Cardiac septum (tissue), 1 donor: ENCODE data around the gene MEIS1. TPM values are rescaled to one million over a fixed set of nuclear protein-coding genes. Genes with fewer than 3 reads are reported as not detected.

ENCODE experiments used
- DNase-seq: peaks from one replicate; pipeline ENCODE4 v3.0.0-alpha.2; 2020; ENCODE audit warnings: low spot score
- intact Hi-C: fragments of 100-400 bp; cut with DNase I; formaldehyde crosslinking; loops from one replicate; pipeline ENCODE4 v1.14.0; 2022
- total RNA-seq: library from RNA; stranded (reverse); fragmentation: NEBNext Ultra II Directional; extraction: Animal tissue kit (Norgen Biotek cat#: 25700); gene quantifications from one replicate; pipeline ENCODE4 v1.2.1, GENCODE V29; 2021
- donor health status: DM: no; HTN: no; CAD: no.

Gene MEIS1
- total RNA-seq, 1 donor from 2014 or later: 24.7 TPM

DNA sequence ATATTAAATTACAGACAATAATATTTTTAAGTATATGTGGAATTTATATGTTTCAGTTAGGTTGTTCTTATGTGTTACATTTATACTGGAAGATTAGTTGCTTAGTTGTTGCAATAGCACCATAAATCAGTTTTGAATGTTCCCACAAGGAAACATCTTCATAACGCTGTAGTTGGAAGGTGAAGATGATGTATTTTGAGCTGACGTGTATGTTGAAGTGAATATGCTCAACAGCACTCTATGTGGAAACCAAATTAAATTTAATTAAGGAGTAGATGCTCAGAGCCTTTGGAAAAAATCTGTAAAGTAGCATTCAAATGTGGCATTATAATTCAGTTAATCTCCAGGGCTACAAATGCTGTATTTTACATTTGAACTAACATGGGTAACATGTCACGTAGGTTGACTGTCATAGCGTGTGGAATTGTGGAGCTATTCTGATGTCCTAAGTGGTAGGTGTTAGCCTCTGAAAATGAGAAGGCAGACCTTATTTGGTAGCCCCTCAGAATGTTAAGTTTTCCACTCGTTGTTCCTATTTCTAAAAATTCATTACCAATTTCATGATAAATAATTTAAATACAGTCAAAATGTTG lies 88.5 kb downstream of the MEIS1 start:
- intact Hi-C loops: no loop called here
- no peak for DNase-seq

DNA sequence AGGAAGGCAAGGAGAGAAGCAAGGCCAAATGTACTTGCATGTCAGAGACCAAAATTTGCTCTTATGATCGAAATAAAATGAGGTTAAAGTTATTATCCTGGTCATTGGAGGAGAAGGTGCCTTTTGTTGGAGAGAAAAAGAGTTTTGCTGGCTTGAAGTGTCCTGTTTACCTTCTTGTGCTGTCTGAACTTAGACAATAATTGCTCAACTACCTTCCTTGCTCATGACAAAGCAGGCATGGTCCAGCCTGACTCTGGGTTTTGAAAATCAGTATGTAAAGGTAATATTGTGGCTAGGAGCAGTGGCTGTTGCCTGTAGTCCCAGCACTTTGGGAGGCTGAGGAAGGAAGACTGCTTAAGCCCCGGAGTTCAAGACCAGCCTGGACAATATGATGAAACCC lies 89.1 kb downstream of the MEIS1 start:
- intact Hi-C loops: no loop called here
- no peak for DNase-seq

DNA sequence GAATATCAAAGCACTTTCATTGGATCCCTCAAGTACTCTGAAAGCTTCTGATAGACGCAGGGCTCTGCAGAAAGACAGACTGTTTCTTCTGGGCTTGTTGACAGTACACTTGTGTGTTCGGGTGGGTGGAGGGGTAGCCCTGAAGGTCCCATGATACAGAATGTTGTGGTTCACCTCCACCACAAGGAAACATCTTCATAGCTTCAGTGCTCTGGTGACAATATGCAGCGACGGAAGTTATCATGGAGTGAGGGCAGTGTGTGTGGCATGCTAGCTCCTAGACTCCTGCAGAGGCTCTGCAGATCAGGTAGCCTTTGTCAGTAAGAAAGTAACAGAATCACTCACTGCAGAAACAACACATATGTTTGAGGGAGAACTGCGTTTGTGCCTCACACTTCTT lies 90.7 kb downstream of the MEIS1 start:
- no peak for DNase-seq
- intact Hi-C loops: no loop called here

DNA sequence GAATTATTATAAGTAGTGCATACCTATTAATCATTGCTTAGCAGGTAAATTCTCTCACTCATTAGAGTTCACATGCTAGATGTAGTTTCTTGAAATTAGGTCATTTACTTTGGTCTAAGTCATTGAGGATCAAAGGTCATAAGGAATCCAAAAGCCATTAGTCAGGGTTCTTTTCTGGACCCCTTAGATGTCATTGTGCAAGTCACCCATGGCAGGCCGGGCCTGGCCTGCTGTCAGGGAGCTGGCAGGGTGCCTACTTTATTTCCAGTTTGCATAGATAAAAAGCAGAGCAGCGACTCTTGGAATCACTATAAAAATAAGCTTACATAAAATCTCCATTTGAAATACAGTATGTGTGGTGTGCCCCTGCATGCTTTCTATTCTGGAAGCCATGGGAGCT lies 91.3 kb downstream of the MEIS1 start:
- no peak for DNase-seq
- intact Hi-C loops: no loop called here

DNA sequence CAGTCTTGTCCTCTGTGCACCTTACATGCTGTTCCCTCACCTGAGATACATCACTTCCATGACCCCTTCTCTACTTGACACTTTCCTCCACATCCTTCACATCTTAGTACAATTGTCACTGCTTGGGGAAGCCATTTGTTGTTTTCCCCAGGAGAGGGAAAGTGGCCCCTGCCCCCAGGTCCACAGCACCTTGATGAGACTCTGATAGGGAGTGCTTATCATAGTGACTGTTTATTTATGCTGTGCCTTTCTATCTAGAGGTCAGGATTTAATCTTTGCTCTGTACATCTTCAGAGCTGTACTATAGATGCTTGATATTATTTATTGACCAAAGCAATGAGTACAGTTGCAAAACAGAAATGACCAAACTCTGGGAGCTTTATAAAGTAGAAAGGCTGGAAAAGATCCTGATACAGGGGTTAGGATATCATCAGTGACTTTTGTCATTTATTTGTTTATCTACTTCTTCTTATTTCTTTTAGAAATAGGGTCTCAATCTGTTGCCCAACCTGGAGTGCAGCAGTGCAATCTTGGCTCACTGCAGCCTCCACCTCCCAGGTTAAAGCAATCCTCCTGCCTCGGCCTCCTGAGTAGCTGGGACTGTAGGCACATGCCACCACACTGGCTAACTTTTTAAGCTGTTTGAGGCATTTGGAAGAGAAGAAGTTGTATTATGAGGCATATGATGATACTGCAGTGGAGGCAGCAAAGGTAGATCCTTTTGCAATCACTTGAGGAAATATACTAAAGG lies 94.2 kb downstream of the MEIS1 start:
- intact Hi-C loops: no loop called here
- DNase-seq: no peak

DNA sequence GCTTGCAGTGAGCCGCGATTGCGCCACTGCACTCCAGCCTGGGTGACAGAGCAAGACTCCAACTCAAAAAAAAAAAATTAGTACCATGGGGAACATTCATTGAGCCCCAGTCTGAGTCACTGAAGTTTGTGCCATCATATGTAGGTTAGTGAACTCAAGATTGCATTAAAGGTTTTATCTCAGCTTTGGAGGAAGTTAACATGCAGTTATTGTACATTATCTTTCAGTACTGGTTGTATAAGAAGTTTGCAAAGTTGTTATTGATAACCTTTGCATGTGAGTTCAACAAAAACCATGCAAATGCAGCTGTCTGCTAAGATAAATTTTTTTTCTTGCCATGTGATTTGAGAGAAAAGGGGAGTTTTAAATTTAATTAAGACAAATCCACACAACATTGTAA lies 95.7 kb downstream of the MEIS1 start:
- intact Hi-C loops: no loop called here

DNA sequence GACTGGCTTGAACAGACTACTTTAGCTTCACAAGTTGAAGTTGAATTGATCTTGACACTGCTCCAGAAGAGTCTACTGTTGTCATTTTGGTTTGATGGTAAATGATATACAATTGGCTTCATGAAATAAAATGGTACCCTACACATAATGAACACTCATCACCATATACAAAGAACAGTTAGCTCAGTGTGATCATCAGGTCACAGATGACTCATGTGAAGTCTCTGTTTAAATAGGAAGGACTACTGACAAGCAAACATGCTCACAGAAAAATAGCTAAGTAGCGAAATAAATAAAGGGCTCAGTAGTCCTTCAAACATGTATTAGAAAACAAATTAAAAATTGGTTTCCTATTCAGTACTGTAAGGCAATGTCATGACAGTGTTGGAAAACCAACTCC lies 96.2 kb downstream of the MEIS1 start:
- DNase-seq: no peak
- intact Hi-C loops: no loop called here

More for the DNA sequence above, 95.7 kb downstream of the MEIS1 start:
- no peak for DNase-seq

DNA sequence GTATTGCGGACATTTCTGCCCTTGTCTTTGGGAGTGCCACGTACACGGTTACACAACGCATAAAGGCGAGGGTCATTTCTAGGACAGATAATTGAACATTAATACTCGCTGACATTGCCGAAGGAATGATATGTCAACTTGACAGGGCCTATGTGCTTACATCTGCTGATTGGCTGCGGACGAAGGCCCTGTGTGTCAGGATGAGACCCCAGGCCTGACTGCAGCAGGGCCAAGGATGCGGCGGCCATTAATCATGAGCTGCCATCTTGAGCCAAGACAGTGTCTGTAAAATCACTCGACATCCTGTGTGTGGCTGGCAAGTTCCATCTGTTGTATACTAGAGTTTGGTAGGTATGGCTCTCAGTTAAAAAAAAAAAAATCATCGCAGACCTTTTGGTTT lies 96.6 kb downstream of the MEIS1 start:
- no peak for DNase-seq
- intact Hi-C loops: no loop called here

DNA sequence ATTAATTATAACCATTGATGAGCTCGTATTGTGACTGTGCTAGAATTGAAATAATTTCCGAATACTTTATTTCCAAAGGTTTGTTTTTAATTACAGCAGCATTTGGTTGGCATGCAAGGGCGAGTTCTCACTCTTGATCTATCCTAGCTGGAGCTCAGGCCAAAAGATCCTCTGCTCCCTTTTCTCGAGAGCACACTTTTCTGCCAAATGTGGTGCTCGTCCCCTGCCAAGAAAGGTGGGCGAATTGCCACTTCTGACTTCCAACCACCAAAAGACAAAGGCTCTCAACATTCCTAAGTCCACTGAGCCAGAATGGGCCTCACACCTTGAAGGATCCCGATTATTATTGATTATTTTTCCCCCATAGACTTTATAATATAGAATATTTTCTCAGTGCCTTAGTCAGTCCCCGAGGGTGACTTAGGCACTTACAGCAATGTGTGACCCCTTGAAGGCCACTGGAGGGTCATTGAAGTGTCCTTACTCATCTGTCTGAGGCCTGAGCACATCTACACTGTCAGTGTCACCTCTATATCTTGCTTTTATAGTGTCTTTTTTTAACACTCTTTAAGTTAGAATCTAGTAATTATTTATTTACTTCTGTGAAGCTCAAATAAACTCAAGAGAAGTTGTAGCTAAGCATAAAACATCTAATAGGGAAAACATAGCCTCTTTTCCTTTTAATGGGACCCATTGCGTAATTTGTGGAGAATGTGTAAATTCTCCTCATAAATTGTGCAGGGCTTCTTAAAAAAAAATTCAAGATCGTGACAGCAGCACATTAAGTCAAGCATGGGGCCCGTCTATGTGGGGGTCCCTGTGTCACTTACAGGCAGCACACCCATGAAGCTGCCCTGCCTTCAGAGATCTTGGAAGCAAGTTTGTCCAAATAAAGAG lies 98.3 kb downstream of the MEIS1 start:
- DNase-seq: no peak
- intact Hi-C loops: no loop called here

DNA sequence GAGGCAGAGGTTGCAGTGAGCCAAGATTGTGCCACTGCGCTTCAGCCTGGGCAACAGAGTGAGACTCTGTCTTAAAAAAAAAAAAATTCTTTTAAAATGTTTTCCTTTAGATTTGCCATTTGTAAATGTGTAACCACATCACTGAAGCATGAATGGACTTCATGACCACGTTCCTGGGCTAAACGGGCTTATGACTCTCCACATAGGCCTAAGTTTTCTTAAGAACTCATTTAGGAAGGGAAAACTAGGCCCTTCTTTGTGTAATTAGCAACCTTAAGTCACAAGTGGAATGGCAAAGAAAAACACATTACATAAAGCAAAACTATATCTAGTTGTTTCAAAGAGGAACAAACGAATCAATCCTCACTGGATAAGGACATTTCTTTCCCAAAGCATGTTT lies 99.5 kb downstream of the MEIS1 start:
- intact Hi-C loops: no loop called here
- no peak for DNase-seq

DNA sequence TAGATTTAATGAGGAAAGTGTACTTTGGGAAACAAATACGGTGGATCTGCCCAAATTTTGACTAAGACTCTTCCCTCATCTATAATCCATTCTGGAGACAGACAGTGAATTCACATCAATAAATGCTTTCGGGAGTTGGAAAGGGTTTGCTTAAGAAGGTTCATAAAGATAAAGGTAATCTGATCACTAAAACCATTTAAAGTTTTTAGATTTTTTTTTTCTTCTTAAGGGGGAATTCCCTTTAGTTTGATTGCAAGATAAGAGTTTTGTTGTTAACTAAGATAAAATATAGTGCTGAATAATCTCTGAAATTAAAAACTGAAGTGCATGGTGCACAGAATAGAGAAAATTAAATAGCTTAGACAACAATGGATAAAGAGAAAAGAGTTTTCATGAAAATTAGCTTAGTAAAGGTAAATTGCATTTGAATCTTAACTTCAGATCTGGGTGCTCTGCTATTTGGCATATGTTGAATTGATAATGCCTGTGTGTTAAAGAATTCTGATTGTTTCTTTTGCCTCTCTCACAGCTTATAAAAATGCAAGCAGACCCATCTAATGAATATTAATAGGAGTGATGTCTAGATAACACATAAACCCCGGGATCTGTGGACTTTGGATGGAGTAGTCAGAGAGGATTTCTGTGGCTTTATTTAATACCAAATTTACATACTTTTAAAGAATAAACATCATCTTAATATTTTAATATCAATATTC lies 100.8 kb downstream of the MEIS1 start:
- intact Hi-C loops: no loop called here
- DNase-seq: no peak

DNA sequence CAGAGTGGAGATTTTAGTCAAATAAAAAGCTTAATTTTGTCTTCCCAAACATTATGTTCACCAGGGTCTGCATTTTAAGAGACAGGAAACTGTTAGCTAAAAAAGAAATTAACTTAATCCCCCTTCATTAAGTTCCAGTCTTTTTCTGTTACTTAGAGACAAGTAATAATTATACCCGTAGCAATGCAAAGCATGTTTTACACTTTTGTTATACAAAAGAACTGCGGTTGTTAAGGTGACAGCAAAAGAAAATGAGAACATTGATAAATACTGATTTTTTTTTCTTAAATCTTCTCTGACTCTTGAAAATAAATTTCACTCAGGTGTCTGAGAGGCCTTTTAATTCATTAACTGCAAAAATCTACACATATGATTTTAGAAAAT lies 101.4 kb downstream of the MEIS1 start:
- intact Hi-C loops: no loop called here
- no peak for DNase-seq

DNA sequence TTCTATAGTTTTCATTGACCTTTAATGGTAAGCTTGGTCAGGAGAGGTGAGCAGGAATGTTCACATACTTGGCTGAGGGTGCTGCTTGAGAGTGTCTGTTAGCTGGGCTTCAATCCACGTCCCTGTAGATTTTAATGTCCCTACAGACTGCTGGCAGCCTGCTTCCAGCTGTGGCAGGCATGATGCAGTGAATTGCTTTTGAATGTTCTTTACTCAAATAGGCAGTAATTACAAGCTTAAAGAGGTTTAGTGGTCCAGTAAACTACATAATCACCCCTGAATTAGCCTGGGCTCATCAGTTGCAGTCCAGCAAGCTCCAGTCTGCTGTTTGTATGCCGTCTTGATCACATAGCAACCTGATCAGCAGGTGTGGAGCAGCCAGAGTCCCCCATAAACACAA lies 102.1 kb downstream of the MEIS1 start:
- DNase-seq: no peak
- intact Hi-C loops: no loop called here

DNA sequence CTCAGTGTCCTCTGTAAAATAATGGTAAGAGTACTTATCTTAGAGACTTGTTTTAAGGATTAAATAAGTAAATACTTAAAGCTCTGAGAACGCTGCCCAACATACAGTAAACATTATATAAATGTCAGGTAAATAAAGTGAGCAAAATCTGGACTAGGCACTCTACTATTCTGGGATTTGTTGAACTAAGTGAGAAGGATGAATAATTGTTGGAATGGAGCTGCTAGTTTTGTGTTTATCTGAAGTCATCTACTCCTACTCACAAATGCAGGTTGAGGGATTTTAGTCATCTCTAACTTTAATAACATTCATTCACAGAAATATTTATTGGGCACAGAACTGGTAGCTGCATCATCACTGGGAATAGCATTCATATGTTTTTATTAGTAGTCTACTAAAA lies 103.4 kb downstream of the MEIS1 start:
- DNase-seq: no peak
- intact Hi-C loops: no loop called here

DNA sequence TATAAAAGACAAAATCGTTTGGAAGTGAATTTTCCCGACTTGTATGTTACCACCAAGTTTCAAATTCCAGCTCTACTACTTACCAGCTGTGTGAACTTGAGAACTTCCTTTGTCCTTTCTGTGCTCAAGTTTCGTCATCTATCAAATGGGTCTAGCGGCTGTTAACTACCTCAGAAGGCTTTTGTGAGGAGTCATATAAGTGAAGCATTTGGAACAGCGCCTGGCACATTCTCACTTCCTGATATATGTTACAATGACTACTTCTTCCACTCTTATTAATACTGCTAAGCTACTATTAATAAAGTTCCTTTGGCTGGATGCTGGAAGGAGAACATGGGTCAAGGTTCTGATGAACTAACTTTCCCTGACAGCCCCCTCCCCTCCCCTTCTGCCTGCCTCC lies 104.5 kb downstream of the MEIS1 start:
- intact Hi-C loops: no loop called here
- DNase-seq: no peak

DNA sequence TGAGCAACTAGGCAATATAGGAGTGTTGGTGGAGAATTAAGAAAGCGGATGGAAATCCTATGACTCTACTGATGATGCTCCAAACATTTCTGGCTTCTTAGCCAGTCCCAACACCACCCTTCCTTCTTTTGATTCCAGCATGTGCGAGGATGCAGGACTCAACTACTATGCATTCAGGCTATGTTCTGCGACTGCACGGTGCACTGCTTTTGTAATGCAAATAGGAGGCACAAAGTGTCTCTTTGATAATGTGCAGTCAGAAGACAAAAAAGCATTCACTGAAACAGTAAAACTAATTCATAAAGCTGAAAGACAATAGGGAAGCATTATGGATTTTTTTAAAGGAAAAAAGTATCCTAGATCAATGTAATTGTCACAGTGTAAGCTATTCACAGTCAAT lies 106.7 kb downstream of the MEIS1 start:
- intact Hi-C loops: no loop called here
- no peak for DNase-seq

DNA sequence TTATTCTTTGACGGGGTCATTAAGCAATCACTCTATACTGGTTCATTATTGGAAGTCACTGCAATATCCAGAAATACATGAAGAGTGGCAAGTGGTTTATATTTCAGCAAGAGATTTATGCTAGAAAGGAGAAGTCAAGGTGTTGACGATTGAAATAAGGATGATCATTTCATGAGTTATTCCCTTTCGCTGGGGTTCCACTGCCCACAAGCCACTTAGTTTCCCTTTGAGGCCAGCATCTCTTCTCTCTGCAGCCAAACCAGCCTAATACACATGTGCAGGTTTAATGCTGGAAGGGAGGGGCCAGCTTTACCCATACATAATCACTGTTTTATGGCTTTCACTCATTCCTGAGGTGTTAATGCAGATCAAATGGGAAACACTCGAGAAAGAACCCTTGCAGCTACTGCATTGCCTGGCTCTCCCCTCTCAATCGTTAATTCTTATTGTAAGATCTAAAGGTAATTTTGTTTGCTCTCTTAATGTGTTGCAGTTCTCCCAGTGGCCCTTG lies 108.4 kb downstream of the MEIS1 start:
- intact Hi-C loops: no loop called here
- no peak for DNase-seq

DNA sequence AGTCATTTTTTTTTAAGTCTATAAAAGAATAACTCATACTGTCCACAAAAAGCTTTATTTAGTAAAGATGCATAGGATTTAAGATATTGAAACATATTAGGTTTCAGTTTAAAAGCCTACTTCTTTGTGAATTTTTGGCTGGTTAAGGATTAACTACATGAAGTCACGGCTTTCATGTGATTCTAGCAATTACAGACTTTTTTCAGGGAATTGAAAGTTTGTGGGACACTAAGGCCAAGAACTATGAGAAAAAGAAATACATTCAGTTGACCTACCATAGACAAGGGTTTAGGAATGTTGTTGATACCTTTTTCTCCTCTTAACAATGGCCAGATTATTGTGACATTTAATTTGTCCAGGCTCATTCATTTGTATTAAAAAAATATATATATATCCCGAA lies 109.3 kb downstream of the MEIS1 start:
- intact Hi-C loops: no loop called here
- no peak for DNase-seq

DNA sequence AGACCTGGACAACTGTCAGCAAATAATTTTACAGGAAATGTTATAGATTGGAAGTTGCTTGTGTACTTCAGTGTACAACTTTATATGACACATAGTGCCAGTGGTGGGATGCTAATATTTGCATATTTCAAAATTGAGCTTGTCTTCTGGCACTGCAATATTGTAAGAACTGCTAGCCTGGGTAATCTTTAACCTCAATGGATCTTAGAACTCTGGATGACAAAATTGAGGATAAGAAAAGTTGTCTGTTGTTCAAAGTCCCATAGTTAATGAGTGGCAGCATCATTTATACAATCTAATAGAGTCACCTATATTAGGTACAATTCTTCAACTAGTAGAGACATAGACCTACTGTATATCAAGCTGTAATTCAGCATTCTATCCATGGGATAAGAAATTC lies 110.3 kb downstream of the MEIS1 start:
- intact Hi-C loops: no loop called here
- DNase-seq: no peak

DNA sequence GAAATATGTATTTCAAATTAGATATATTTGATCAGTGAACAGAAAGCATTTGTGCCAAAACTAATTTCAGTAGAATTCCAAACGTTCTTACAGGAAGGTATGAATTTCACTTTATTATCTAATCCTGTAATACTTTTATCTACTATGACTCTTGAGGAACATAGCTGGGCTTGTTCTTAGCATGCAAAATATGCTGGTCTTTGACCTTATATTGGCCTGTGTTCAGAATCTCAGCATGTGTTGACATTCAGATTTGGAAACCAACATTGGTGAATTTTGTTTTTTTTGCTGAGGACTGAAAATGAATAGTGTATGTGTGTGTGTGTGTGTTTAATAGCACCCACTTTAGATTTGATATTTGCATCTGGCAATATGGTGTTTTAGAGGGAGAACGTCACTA lies 112.2 kb downstream of the MEIS1 start:
- intact Hi-C loops: no loop called here
- DNase-seq: no peak
